Parietal lobe (tissue), 1 donor: ENCODE data around the gene ALOX5. TPM values are rescaled to one million over a fixed set of nuclear protein-coding genes. Genes with fewer than 3 reads are reported as not detected.

Source experiments
- total RNA-seq: library from RNA; depleted of rRNA; stranded (reverse); fragments of >200 nt; gene quantifications from one replicate; pipeline ENCODE4 v1.2.3, GENCODE V29; 2014

Gene ALOX5
- total RNA-seq = 2.8 TPM

GRCh38 chr10:45373576-45374349, at the start of gene ALOX5:
TSS of gene ALOX5 (plus strand) at chr10:45374216. CDS start at chr10:45374280, 64 bp downstream.

Other genes starting within 250 kb of the ALOX5 start
- 0.63 TPM for gene OR13A1, start 58.6 kb upstream of the ALOX5 start, total RNA-seq